ENCODE results near the gene SPAG16. TPM values are rescaled to one million over a fixed set of nuclear protein-coding genes. Genes with fewer than 3 reads are reported as not detected.

Gene SPAG16
- total RNA-seq, 1 experiment from 2014 or later: 17.3 TPM

DNA sequence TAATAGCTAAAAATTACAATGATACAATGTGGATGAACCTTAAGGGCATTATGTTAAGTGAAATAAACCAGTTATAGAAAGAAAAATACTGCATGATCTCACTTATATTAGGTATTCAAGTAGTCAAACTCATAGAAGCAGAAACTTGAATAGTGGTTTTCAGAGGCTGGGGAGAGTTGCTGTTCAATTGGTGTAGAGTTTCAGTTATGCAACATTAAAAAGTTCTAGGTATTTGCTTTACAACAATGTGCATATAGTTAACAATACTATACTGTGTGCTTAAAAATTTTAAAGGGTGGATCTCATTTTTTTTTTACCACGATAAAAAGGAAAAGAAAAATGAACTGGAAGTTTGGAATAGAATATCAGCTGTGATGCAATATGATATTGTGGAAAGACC is 479.1 kb downstream of the SPAG16 start:
- Mint-ChIP-seq H3K27ac (no peak overlapping the region), H3K36me3 (ENCODE audit: insufficient read depth in 1 of 3, low read depth in 3 of 3) (no peaks in the 10 kb centered on the region), H3K27me3 (ENCODE audit: low read depth) (no peaks in the 10 kb centered on the region), H3K4me1 (peaks cover 3 to 10% of the 10 kb centered on the region in 2 experiments; a peak in 3 of 4 replicates), H3K9me3 (no peaks in the 10 kb centered on the region), H3K4me3 (no peak overlapping the region)
- Histone ChIP-seq H3K79me2 (ENCODE audit: insufficient read depth, low read length) (no peaks in the 10 kb centered on the region), H2BK15ac (ENCODE audit: low read depth, low read length) (no peak overlapping the region), H3K4me1 (ENCODE audit: insufficient read depth, low read length) (no peaks in the 10 kb centered on the region), H3K23ac (ENCODE audit: insufficient read length, low read depth, low read length) (no peak overlapping the region), H4K91ac (ENCODE audit: insufficient read length, low read depth, low read length) (no peak overlapping the region), H3K27ac (ENCODE audit: insufficient read length, low read depth, low read length) (no peak overlapping the region), H3K79me1 (ENCODE audit: insufficient read depth, low read depth, low read length, poor library complexity, severe bottlenecking) (no peaks in the 10 kb centered on the region), H3K4ac (ENCODE audit: low read depth, low read length) (no peak overlapping the region), H3K56ac (ENCODE audit: insufficient read length, low read depth, low read length) (no peak overlapping the region), H4K20me1 (ENCODE audit: control insufficient read depth, insufficient read depth, insufficient read length) (no peaks in the 10 kb centered on the region), H3K23me2 (ENCODE audit: insufficient read length, low read depth, low read length, poor library complexity, severe bottlenecking) (no peaks in the 10 kb centered on the region), H3K4me2 (ENCODE audit: insufficient read depth, insufficient read length, low read length) (no peak overlapping the region), H4K5ac (ENCODE audit: insufficient read length, low read depth, low read length) (no peak overlapping the region), H3T11ph (ENCODE audit: low read length) (no peak overlapping the region), H3K27me3 (ENCODE audit: insufficient read depth, low read length) (no peaks in the 10 kb centered on the region), H3K18ac (ENCODE audit: insufficient read length, low read depth, low read length) (no peak overlapping the region), H4K8ac (replicated peaks; ENCODE audit: insufficient read length, low read depth, low read length) (no peak overlapping the region), H2BK12ac (ENCODE audit: insufficient read length, low read depth, low read length) (no peak overlapping the region), H2AFZ (ENCODE audit: low read length) (no peak overlapping the region), H2AK5ac (ENCODE audit: insufficient read length, low read length) (no peak overlapping the region), H2BK5ac (ENCODE audit: insufficient read length, low read length) (no peak overlapping the region), H2BK20ac (ENCODE audit: low read depth, low read length, poor library complexity, severe bottlenecking) (no peak overlapping the region), H2BK120ac (ENCODE audit: low read depth, low read length, poor library complexity, severe bottlenecking) (no peak overlapping the region), H3K9ac (ENCODE audit: extremely low read depth, insufficient read length, low read length) (no peak overlapping the region), H3K14ac (ENCODE audit: insufficient read depth, low read length) (no peak overlapping the region), H3K9me3 (ENCODE audit: control insufficient read depth, low read depth, low read length) (no peaks in the 10 kb centered on the region)
- no CpG with 5 or more reads among the region's 1 CpG for WGBS (ENCODE audit: extremely low coverage, insufficient read length, low lambda C conversion rate)
- DNase-seq: no peak
- TF ChIP-seq, protein P1, sequence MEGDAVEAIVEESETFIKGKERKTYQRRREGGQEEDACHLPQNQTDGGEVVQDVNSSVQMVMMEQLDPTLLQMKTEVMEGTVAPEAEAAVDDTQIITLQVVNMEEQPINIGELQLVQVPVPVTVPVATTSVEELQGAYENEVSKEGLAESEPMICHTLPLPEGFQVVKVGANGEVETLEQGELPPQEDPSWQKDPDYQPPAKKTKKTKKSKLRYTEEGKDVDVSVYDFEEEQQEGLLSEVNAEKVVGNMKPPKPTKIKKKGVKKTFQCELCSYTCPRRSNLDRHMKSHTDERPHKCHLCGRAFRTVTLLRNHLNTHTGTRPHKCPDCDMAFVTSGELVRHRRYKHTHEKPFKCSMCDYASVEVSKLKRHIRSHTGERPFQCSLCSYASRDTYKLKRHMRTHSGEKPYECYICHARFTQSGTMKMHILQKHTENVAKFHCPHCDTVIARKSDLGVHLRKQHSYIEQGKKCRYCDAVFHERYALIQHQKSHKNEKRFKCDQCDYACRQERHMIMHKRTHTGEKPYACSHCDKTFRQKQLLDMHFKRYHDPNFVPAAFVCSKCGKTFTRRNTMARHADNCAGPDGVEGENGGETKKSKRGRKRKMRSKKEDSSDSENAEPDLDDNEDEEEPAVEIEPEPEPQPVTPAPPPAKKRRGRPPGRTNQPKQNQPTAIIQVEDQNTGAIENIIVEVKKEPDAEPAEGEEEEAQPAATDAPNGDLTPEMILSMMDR (conservative IDR thresholded peaks at IDR 0.05): no peak

Measured in H9 (cell line).